Osteoblast (primary cell): ENCODE results near the gene IGSF11. TPM values are rescaled to one million over a fixed set of nuclear protein-coding genes. Genes with fewer than 3 reads are reported as not detected.

Experiments
- DNase-seq: peaks from one replicate; pipeline ENCODE4 v3.0.0; 2011; ENCODE audit warnings: low spot score, mixed read lengths; ENCODE audit not compliant: insufficient read length; ENCODE audit errors: missing footprints
- H2AFZ ChIP-seq: 2 replicates; pipeline ENCODE4 v1.6.0; 2011; ENCODE audit warnings: mild to moderate bottlenecking, low read length
- H3K27ac ChIP-seq: 2 replicates; pipeline ENCODE4 v1.5.1; 2011; ENCODE audit warnings: mild to moderate bottlenecking, low read depth, low read length, moderate library complexity
- H3K27me3 ChIP-seq: 2 replicates; pipeline ENCODE4 v1.6.0; 2012; ENCODE audit warnings: mild to moderate bottlenecking, control low read depth, inconsistent platforms, low read length, moderate library complexity; ENCODE audit not compliant: insufficient read depth
- H3K36me3 ChIP-seq: 2 replicates; pipeline ENCODE4 v1.5.1; 2011; ENCODE audit warnings: mild to moderate bottlenecking, low read length, control low read depth, moderate library complexity; ENCODE audit not compliant: insufficient read depth
- H3K4me1 ChIP-seq: 2 replicates; pipeline ENCODE4 v1.5.1; 2011; ENCODE audit warnings: mild to moderate bottlenecking, low read length, control low read depth, moderate library complexity; ENCODE audit not compliant: insufficient read depth
- H3K4me2 ChIP-seq: 2 replicates; pipeline ENCODE4 v1.6.0; 2011; ENCODE audit warnings: mild to moderate bottlenecking, low read length; ENCODE audit not compliant: insufficient read depth
- H3K4me3 ChIP-seq: fragments of 200-600 bp; sonication (generic); 3 replicates; pipeline ENCODE4 v1.5.1; 2012; ENCODE audit warnings: mild to moderate bottlenecking, low read length, inconsistent platforms; ENCODE audit not compliant: insufficient read depth
- H3K79me2 ChIP-seq: 2 replicates; pipeline ENCODE4 v1.6.0; 2012; ENCODE audit warnings: mild to moderate bottlenecking, low read length, control low read depth, inconsistent platforms; ENCODE audit not compliant: insufficient read depth
- H3K9me3 ChIP-seq: 2 replicates; pipeline ENCODE4 v1.5.1; 2011; ENCODE audit warnings: low read depth, low read length, control low read depth
- H4K20me1 ChIP-seq: 2 replicates; pipeline ENCODE4 v1.6.0; 2012; ENCODE audit warnings: mild to moderate bottlenecking, low read length, control low read depth; ENCODE audit not compliant: insufficient read depth
- CTCF ChIP-seq: IDR thresholded peaks from 2 replicates; pipeline ENCODE4 v1.5.1; 2011; ENCODE audit warnings: mild to moderate bottlenecking, low read depth, low read length, moderate library complexity; ENCODE audit errors: extremely low read depth
- total RNA-seq: library from RNA; depleted of rRNA; stranded (reverse); fragments of >200 nt; gene quantifications from 2 replicates; pipeline ENCODE4 v1.2.3, GENCODE V29; 2012

The IGSF11 gene
- total RNA-seq, 1 donor: 0.36 TPM

DNA sequence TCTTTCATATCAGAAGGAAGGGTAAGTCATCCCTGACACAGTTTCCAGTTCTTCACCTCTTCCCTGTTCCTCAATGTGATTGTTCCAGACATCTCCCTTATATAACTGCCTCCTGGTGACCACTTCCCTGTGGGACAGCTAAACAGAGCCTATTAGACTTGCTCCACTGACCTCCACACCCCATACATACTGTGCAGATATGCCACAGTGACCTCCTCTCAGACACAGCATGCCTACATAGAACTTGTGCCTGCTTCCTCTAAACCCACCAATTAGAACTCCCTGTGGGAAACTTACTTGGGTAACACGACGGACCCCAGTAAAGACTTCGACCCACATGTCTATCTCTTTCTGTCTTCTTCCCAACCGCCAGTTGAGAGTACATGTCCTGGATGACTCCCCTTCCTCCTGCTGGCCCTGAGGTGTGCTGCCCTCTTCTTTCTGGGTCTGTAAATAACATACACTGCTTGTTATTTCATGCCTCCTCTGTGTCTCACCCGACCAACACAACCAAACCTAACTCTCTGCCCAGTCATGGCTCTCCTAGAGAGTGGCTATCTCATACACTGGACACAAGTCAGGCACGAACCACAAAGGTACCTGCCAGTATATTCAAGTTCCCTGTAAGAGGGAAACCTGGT is 53.0 kb downstream of the IGSF11 start:
- H3K36me3 ChIP-seq: no peaks in the 10 kb centered on the region
- no peaks in the 10 kb centered on the region for H3K4me1 ChIP-seq
- H3K27me3 ChIP-seq: no peaks in the 10 kb centered on the region
- TF ChIP-seq CTCF: no peak
- H3K79me2 ChIP-seq: no peaks in the 10 kb centered on the region
- no peak overlapping the region for H3K4me3 ChIP-seq
- H3K9me3 ChIP-seq: no peaks in the 10 kb centered on the region
- DNase-seq: no peak
- H3K27ac ChIP-seq: no peak overlapping the region
- H4K20me1 ChIP-seq: no peaks in the 10 kb centered on the region
- no peak overlapping the region for H3K4me2 ChIP-seq
- no peak overlapping the region for H2AFZ ChIP-seq

- H3K36me3 ChIP-seq: no peaks in the 10 kb centered on the region
- no peak overlapping the region for H3K4me2 ChIP-seq
- H3K9me3 ChIP-seq: no peaks in the 10 kb centered on the region
- no peaks in the 10 kb centered on the region for H4K20me1 ChIP-seq
- H3K79me2 ChIP-seq: no peaks in the 10 kb centered on the region
- no peaks in the 10 kb centered on the region for H3K4me1 ChIP-seq
- no peak overlapping the region for H3K27ac ChIP-seq
- no peaks in the 10 kb centered on the region for H3K27me3 ChIP-seq
- H2AFZ ChIP-seq: no peak overlapping the region
- DNase-seq: no peak
- no peak overlapping the region for H3K4me3 ChIP-seq
- no peak for TF ChIP-seq CTCF
Measured at GRCh38 chr3:118980832-118981231, 53.8 kb downstream of the IGSF11 start.

DNA sequence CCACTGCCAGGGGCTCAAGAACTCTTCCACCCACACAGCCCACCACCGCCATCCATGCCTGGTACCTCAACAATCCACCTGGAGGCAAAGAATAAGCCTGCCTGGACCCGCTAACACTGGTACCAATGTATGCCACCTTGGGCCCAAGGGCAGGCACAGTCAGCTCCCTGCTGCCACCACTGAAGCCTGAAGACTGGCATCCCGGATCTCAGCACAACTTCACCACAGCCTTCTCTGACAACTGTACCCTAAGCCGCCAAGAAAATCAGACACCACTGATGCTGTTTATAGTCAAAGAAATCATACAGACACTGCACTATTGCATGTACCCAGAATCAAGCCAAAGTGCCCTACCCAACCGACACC is 56.3 kb downstream of the IGSF11 start:
- Histone ChIP-seq H3K27ac (no peak overlapping the region), H4K20me1 (no peaks in the 10 kb centered on the region), H2AFZ (no peak overlapping the region), H3K4me3 (no peak overlapping the region), H3K4me2 (no peak overlapping the region), H3K36me3 (no peaks in the 10 kb centered on the region), H3K27me3 (no peaks in the 10 kb centered on the region), H3K4me1 (no peaks in the 10 kb centered on the region), H3K79me2 (no peaks in the 10 kb centered on the region), H3K9me3 (no peaks in the 10 kb centered on the region)
- DNase-seq: no peak
- no peak for TF ChIP-seq CTCF

- no peak overlapping the region for H3K4me2 ChIP-seq
- DNase-seq: peak; percentile 9
Measured at GRCh38 chr3:118977671-118978392, 56.8 kb downstream of the IGSF11 start.

More at GRCh38 chr3:118977671-118978392, 56.8 kb downstream of the IGSF11 start:
- no peaks in the 10 kb centered on the region for H3K27me3 ChIP-seq
- no peak for TF ChIP-seq CTCF
- H3K79me2 ChIP-seq: no peaks in the 10 kb centered on the region
- H4K20me1 ChIP-seq: no peaks in the 10 kb centered on the region
- no peaks in the 10 kb centered on the region for H3K4me1 ChIP-seq
- H3K36me3 ChIP-seq: no peaks in the 10 kb centered on the region
- H3K27ac ChIP-seq: no peak overlapping the region
- H3K9me3 ChIP-seq: no peaks in the 10 kb centered on the region
- no peak overlapping the region for H2AFZ ChIP-seq
- H3K4me3 ChIP-seq: no peak overlapping the region
